Measurements from ENCODE around the gene SLC25A22.

- TF ChIP-seq CTCF (conservative IDR thresholded peaks at IDR 0.05; ENCODE audit: low read length): no peak
- no peak for TF ChIP-seq EZH2phosphoT487 (IDR thresholded peaks at IDR 0.05; ENCODE audit: borderline replicate concordance)
These were observed 15.5 kb upstream of the SLC25A22 start for GRCh38 chr11:813456-814096.

Data from Loucy (cell line).